Ovary (tissue), 9 donors: ENCODE results near the gene NFE2L3. TPM values are rescaled to one million over a fixed set of nuclear protein-coding genes. Genes with fewer than 3 reads are reported as not detected.

ENCODE experiments used
- DNase-seq, 5 donors: peaks; one replicate each; pipeline ENCODE4 v3.0.0-alpha.2; 2019 to 2020
- H3K27ac ChIP-seq, 2 donors: fragments of 200-600 bp; one replicate each; pipeline versions ENCODE4 v1.5.1 to v1.8.0; 2019 to 2022
- H3K27me3 ChIP-seq: fragments of 200-600 bp; one replicate; pipeline ENCODE4 v1.8.0; 2022
- H3K36me3 ChIP-seq: fragments of 200-600 bp; sonication (generic); one replicate; pipeline ENCODE4 v1.5.1; 2019
- H3K4me1 ChIP-seq: one replicate; pipeline ENCODE4 v1.8.1; 2013; ENCODE audit warnings: mild to moderate bottlenecking, moderate library complexity; ENCODE audit not compliant: insufficient read depth
- H3K4me3 ChIP-seq: fragments of 200-600 bp; sonication (generic); one replicate; pipeline ENCODE4 v1.5.1; 2017
- H3K9me3 ChIP-seq, 2 donors: fragments of 200-600 bp in 1 of 2; sonication (generic) in 1 of 2; one replicate each; pipeline versions ENCODE4 v1.5.1 to v1.8.1; 2013 to 2019; ENCODE audit warnings: mild to moderate bottlenecking in 1 of 2, moderate library complexity in 1 of 2
- CTCF ChIP-seq, 3 donors: fragments of 450-650 bp in 2 of 3; fragments of 200-600 bp in 1 of 3; IDR thresholded peaks; one replicate each; pipeline versions ENCODE4 v1.5.1 to v1.8.0; 2016 to 2022; ENCODE audit warnings: antibody characterized with exemption in 3 of 3, mild to moderate bottlenecking in 1 of 3
- EP300 ChIP-seq: sonication (generic); formaldehyde crosslinking; IDR thresholded peaks from one replicate; pipeline ENCODE4 v1.6.1; 2017; ENCODE audit warnings: antibody characterized with exemption
- POLR2A ChIP-seq: fragments of 450-650 bp; IDR thresholded peaks from one replicate; pipeline ENCODE4 v1.6.1; 2017; ENCODE audit warnings: antibody characterized with exemption, mild to moderate bottlenecking, moderate library complexity
- WGBS, 3 donors: extraction: QIAGEN DNeasy Blood & Tissue Kit in 1 of 3; methylation state at CpG; one replicate each; pipeline versions ENCODE4 v1.1.5 to v1.1.7; 2013 to 2017; 5-methylcytosine and 5-hydroxymethylcytosine counted together
- intact Hi-C, 4 donors: fragments of 100-400 bp; cut with DNase I; formaldehyde crosslinking; loops; one replicate each; pipeline versions ENCODE4 v1.11.0 to v1.15.1; 2022 to 2023
- polyA plus RNA-seq, 2 donors: library from polyadenylated mRNA; stranded (reverse); fragments of 200-250 nt in 1 of 2; fragments of 350-450 nt in 1 of 2; fragmentation: Illumina TruSeq in 1 of 2; extraction: RNeasy Lipid Tissue Mini Kit (QIAGEN cat#74804) in 1 of 2; gene quantifications; one replicate each; pipeline ENCODE4 v1.2.3, GENCODE V29; 2013 to 2014
- total RNA-seq, 7 donors: library from RNA; depleted of rRNA in 2 of 7; stranded (reverse); fragments of >200 nt in 2 of 7; fragmentation: NEBNext Ultra II Directional in 3 of 7; extraction: Animal tissue kit (Norgen Biotek cat#: 25700) in 3 of 7; gene quantifications; one replicate each; pipeline versions ENCODE4 v1.1.0 to v1.2.4, GENCODE V29; 2016 to 2023
- donor health status: DM: no; HTN: no; CAD: no; lungs with moderate emphysema.
- donor health status: DM: no; HTN: no; CAD: no.
- donor health status: Bipolar disorder and iron deficiency.
- donor health status: DM: yes; HTN: yes; CAD: no.
- donor health status: DM: no; HTN: no; CAD: no.
- donor health status: DM: yes; HTN: yes; CAD: no.

Gene NFE2L3
- total and polyA plus RNA-seq, 9 donors, result 0.45 to 6.1 (median 1.1) TPM

- DNase-seq, result no peak
- Histone ChIP-seq H3K27ac (no peak overlapping the region), H3K4me3 (no peak overlapping the region), H3K27me3 (no peaks in the 10 kb centered on the region), H3K36me3 (no peaks in the 10 kb centered on the region), H3K9me3 (no peaks in the 10 kb centered on the region), H3K4me1 (no peaks in the 10 kb centered on the region)
- WGBS, 3 donors, result 74 to 76% (median 74%) methylated on average over 15 of the region's 15 CpGs
- TF ChIP-seq EP300, result no peak
- no peak for TF ChIP-seq CTCF (IDR thresholded peaks at IDR 0.05)
- TF ChIP-seq POLR2A, result no peak
- intact Hi-C loops, result no loop called here
Measured at GRCh38 chr7:26153823-26154783, 2.1 kb downstream of the NFE2L3 start.

GRCh38 chr7:26155531-26156375 lies 3.8 kb downstream of the NFE2L3 start:
- 46 to 53% (median 52%) methylated on average over 8 of the region's 8 CpGs for WGBS, 3 donors
- no peaks in the 10 kb centered on the region for H3K9me3 ChIP-seq
- H3K27ac ChIP-seq, result no peak overlapping the region
- H3K4me3 ChIP-seq, result no peak overlapping the region
- no peaks in the 10 kb centered on the region for H3K36me3 ChIP-seq
- no peaks in the 10 kb centered on the region for H3K4me1 ChIP-seq
- TF ChIP-seq POLR2A, result no peak
- TF ChIP-seq CTCF (IDR thresholded peaks at IDR 0.05), result no peak
- no peak for TF ChIP-seq EP300
- DNase-seq, result no peak
- no peaks in the 10 kb centered on the region for H3K27me3 ChIP-seq
- intact Hi-C loops, result no loop called here

GRCh38 chr7:26156451-26157420 lies 4.7 kb downstream of the NFE2L3 start:
- no peak for TF ChIP-seq POLR2A
- TF ChIP-seq CTCF (IDR thresholded peaks at IDR 0.05), result no peak
- TF ChIP-seq EP300, result no peak
- Histone ChIP-seq H3K27ac (no peak overlapping the region), H3K27me3 (no peaks in the 10 kb centered on the region), H3K4me3 (no peak overlapping the region), H3K9me3 (no peaks in the 10 kb centered on the region), H3K4me1 (no peaks in the 10 kb centered on the region), H3K36me3 (no peaks in the 10 kb centered on the region)
- DNase-seq, result no peak
- 75 to 79% (median 77%) methylated on average over 20 of the region's 20 CpGs for WGBS, 3 donors
- intact Hi-C loops, result no loop called here
